ENCODE results near the gene MRPS27. TPM values are rescaled to one million over a fixed set of nuclear protein-coding genes. Genes with fewer than 3 reads are reported as not detected.

MRPS27 gene
- total RNA-seq, 1 donor from 2014 or later = 88.2 TPM

- H3K9me3 Mint-ChIP-seq = no peaks in the 10 kb centered on the region
- intact Hi-C loops (cut with micrococcal nuclease) = no loop called here
- H3K36me3 Mint-ChIP-seq (ENCODE audit: low read depth) = peaks cover 2% of the 10 kb centered on the region
- no peak for DNase-seq (ENCODE audit: low spot score)
- H3K27ac Mint-ChIP-seq = no peak overlapping the region
- H3K4me1 Mint-ChIP-seq (ENCODE audit: low read depth) = no peaks in the 10 kb centered on the region
- H3K4me3 Mint-ChIP-seq = no peak overlapping the region
- H3K27me3 Mint-ChIP-seq (ENCODE audit: insufficient read depth) = no peaks in the 10 kb centered on the region
These were observed 54.8 kb downstream of the MRPS27 start for GRCh38 chr5:72265032-72265877.

GRCh38 chr5:72256536-72256935 lies 63.5 kb downstream of the MRPS27 start:
- Mint-ChIP-seq H3K4me3 (no peak overlapping the region), H3K4me1 (ENCODE audit: low read depth) (peaks cover 5% of the 10 kb centered on the region), H3K27me3 (ENCODE audit: insufficient read depth) (no peaks in the 10 kb centered on the region), H3K9me3 (no peaks in the 10 kb centered on the region), H3K36me3 (ENCODE audit: low read depth) (peaks cover 5% of the 10 kb centered on the region), H3K27ac (no peak overlapping the region)
- DNase-seq (ENCODE audit: low spot score) = no peak
- intact Hi-C loops (cut with micrococcal nuclease) = no loop called here

GRCh38 chr5:72255670-72256069 lies 64.4 kb downstream of the MRPS27 start:
- no peak for DNase-seq (ENCODE audit: low spot score)
- no peaks in the 10 kb centered on the region for H3K9me3 Mint-ChIP-seq
- peaks cover 5% of the 10 kb centered on the region for H3K36me3 Mint-ChIP-seq (ENCODE audit: low read depth)
- no peak overlapping the region for H3K4me3 Mint-ChIP-seq
- peaks cover 3% of the 10 kb centered on the region for H3K27me3 Mint-ChIP-seq (ENCODE audit: insufficient read depth)
- no peak overlapping the region for H3K27ac Mint-ChIP-seq
- H3K4me1 Mint-ChIP-seq (ENCODE audit: low read depth) = peaks cover 5% of the 10 kb centered on the region
- intact Hi-C loops (cut with micrococcal nuclease) = no loop called here

GRCh38 chr5:72255237-72255636 lies 64.8 kb downstream of the MRPS27 start:
- Mint-ChIP-seq H3K36me3 (ENCODE audit: low read depth) (peaks cover 5% of the 10 kb centered on the region), H3K4me3 (no peak overlapping the region), H3K9me3 (no peaks in the 10 kb centered on the region), H3K4me1 (ENCODE audit: low read depth) (peaks cover 5% of the 10 kb centered on the region), H3K27me3 (ENCODE audit: insufficient read depth) (peaks cover 3% of the 10 kb centered on the region), H3K27ac (no peak overlapping the region)
- intact Hi-C loops (cut with micrococcal nuclease) = no loop called here
- DNase-seq (ENCODE audit: low spot score) = no peak

GRCh38 chr5:72252574-72253155 lies 67.4 kb downstream of the MRPS27 start:
- no peak for DNase-seq (ENCODE audit: low spot score)
- peaks cover 5% of the 10 kb centered on the region for H3K4me1 Mint-ChIP-seq (ENCODE audit: low read depth)
- H3K4me3 Mint-ChIP-seq = no peak overlapping the region
- intact Hi-C loops (cut with micrococcal nuclease) = no loop called here
- H3K36me3 Mint-ChIP-seq (ENCODE audit: low read depth) = peaks cover 5% of the 10 kb centered on the region
- H3K9me3 Mint-ChIP-seq = no peaks in the 10 kb centered on the region
- peaks cover 3% of the 10 kb centered on the region for H3K27me3 Mint-ChIP-seq (ENCODE audit: insufficient read depth)
- H3K27ac Mint-ChIP-seq = no peak overlapping the region

GRCh38 chr5:72252008-72252407 lies 68.0 kb downstream of the MRPS27 start:
- Mint-ChIP-seq H3K4me1 (ENCODE audit: low read depth) (peaks cover 5% of the 10 kb centered on the region), H3K4me3 (no peak overlapping the region), H3K36me3 (ENCODE audit: low read depth) (peaks cover 2% of the 10 kb centered on the region), H3K27ac (no peak overlapping the region), H3K9me3 (no peaks in the 10 kb centered on the region), H3K27me3 (ENCODE audit: insufficient read depth) (peaks cover 3% of the 10 kb centered on the region)
- intact Hi-C loops (cut with micrococcal nuclease) = no loop called here
- DNase-seq (ENCODE audit: low spot score) = no peak

GRCh38 chr5:72251386-72251785 lies 68.7 kb downstream of the MRPS27 start:
- H3K36me3 Mint-ChIP-seq (ENCODE audit: low read depth) = peaks cover 2% of the 10 kb centered on the region
- H3K27me3 Mint-ChIP-seq (ENCODE audit: insufficient read depth) = peaks cover 3% of the 10 kb centered on the region
- H3K27ac Mint-ChIP-seq = no peak overlapping the region
- H3K4me3 Mint-ChIP-seq = no peak overlapping the region
- no peaks in the 10 kb centered on the region for H3K9me3 Mint-ChIP-seq
- intact Hi-C loops (cut with micrococcal nuclease) = no loop called here
- DNase-seq (ENCODE audit: low spot score) = no peak
- peaks cover under 1% of the 10 kb centered on the region for H3K4me1 Mint-ChIP-seq (ENCODE audit: low read depth)

GRCh38 chr5:72248410-72248981 lies 71.5 kb downstream of the MRPS27 start:
- DNase-seq (ENCODE audit: low spot score) = no peak
- Mint-ChIP-seq H3K9me3 (no peaks in the 10 kb centered on the region), H3K27me3 (ENCODE audit: insufficient read depth) (peaks cover 6% of the 10 kb centered on the region), H3K36me3 (ENCODE audit: low read depth) (peaks cover 4% of the 10 kb centered on the region), H3K4me3 (no peak overlapping the region), H3K4me1 (ENCODE audit: low read depth) (peaks cover 11% of the 10 kb centered on the region), H3K27ac (no peak overlapping the region)
- intact Hi-C loops (cut with micrococcal nuclease) = no loop called here

- Mint-ChIP-seq H3K27ac (no peak overlapping the region), H3K4me1 (ENCODE audit: low read depth) (peaks cover 11% of the 10 kb centered on the region), H3K4me3 (no peak overlapping the region), H3K27me3 (ENCODE audit: insufficient read depth) (peaks cover 6% of the 10 kb centered on the region), H3K9me3 (no peaks in the 10 kb centered on the region), H3K36me3 (ENCODE audit: low read depth) (peaks cover 4% of the 10 kb centered on the region)
- intact Hi-C loops (cut with micrococcal nuclease) = no loop called here
- DNase-seq (ENCODE audit: low spot score) = no peak
These were observed 73.0 kb downstream of the MRPS27 start for GRCh38 chr5:72246954-72247442.

- H3K27ac Mint-ChIP-seq = no peak overlapping the region
- peaks cover 4% of the 10 kb centered on the region for H3K27me3 Mint-ChIP-seq (ENCODE audit: insufficient read depth)
These were observed 74.0 kb downstream of the MRPS27 start for GRCh38 chr5:72245951-72246532.

GRCh38 chr5:72245546-72245945 lies 74.5 kb downstream of the MRPS27 start:
- H3K9me3 Mint-ChIP-seq = no peaks in the 10 kb centered on the region
- intact Hi-C loops (cut with micrococcal nuclease) = no loop called here
- no peak for DNase-seq (ENCODE audit: low spot score)
- H3K27me3 Mint-ChIP-seq (ENCODE audit: insufficient read depth) = peaks cover 3% of the 10 kb centered on the region
- peaks cover 10% of the 10 kb centered on the region for H3K36me3 Mint-ChIP-seq (ENCODE audit: low read depth)
- H3K27ac Mint-ChIP-seq = no peak overlapping the region
- no peak overlapping the region for H3K4me3 Mint-ChIP-seq
- H3K4me1 Mint-ChIP-seq (ENCODE audit: low read depth) = peaks cover 11% of the 10 kb centered on the region

More at GRCh38 chr5:72245951-72246532, 74.0 kb downstream of the MRPS27 start:
- peaks cover 11% of the 10 kb centered on the region for H3K4me1 Mint-ChIP-seq (ENCODE audit: low read depth)
- H3K9me3 Mint-ChIP-seq = no peaks in the 10 kb centered on the region
- intact Hi-C loops (cut with micrococcal nuclease) = no loop called here
- peaks cover 10% of the 10 kb centered on the region for H3K36me3 Mint-ChIP-seq (ENCODE audit: low read depth)
- no peak overlapping the region for H3K4me3 Mint-ChIP-seq
- DNase-seq (ENCODE audit: low spot score) = no peak

- H3K36me3 Mint-ChIP-seq (ENCODE audit: low read depth) = peaks cover 10% of the 10 kb centered on the region
- H3K9me3 Mint-ChIP-seq = no peaks in the 10 kb centered on the region
- H3K4me1 Mint-ChIP-seq (ENCODE audit: low read depth) = peaks cover 11% of the 10 kb centered on the region
- H3K27me3 Mint-ChIP-seq (ENCODE audit: insufficient read depth) = peaks cover 3% of the 10 kb centered on the region
- no peak overlapping the region for H3K4me3 Mint-ChIP-seq
- intact Hi-C loops (cut with micrococcal nuclease) = no loop called here
- DNase-seq (ENCODE audit: low spot score) = no peak
- H3K27ac Mint-ChIP-seq = no peak overlapping the region
These were observed 75.1 kb downstream of the MRPS27 start for GRCh38 chr5:72244862-72245371.

Measured in activated T-helper 1 cell treated with anti-CD3 and anti-CD28 coated beads, Interleukin-12 subunit alpha, Interleukin-12 subunit beta, Interleukin-2, Interleukin-4 antibody, amounts not matched to agents 30 ng/mL and 10 ng/mL and 1 ng/mL, durations not matched to agents 14 hours and 24 hours and 36 hours (primary cell).